Adipose tissue (tissue), 3 donors: ENCODE measurements around the gene NR2F2. TPM values are rescaled to one million over a fixed set of nuclear protein-coding genes. Genes with fewer than 3 reads are reported as not detected.

ENCODE experiments used
- H3K27ac ChIP-seq: one replicate; pipeline ENCODE4 v1.5.1; 2013; ENCODE audit warnings: low read depth, low read length
- WGBS, 3 donors: extraction: QIAGEN DNeasy Blood & Tissue Kit; methylation state at CpG; one replicate each; pipeline ENCODE4 v1.1.7; 2013; 5-methylcytosine and 5-hydroxymethylcytosine counted together
- polyA plus RNA-seq, 3 donors: library from polyadenylated mRNA; stranded (reverse); fragments of 200-250 nt; gene quantifications; one replicate each; pipeline ENCODE4 v1.2.3, GENCODE V29; 2013
- donor health status: healthy with polysubstance abuse.
- donor health status: Bipolar disorder and iron deficiency.
- donor health status: healthy.

NR2F2 gene
- polyA plus RNA-seq, 3 donors = 9.7 to 33.5 (median 31.4) TPM

DNA sequence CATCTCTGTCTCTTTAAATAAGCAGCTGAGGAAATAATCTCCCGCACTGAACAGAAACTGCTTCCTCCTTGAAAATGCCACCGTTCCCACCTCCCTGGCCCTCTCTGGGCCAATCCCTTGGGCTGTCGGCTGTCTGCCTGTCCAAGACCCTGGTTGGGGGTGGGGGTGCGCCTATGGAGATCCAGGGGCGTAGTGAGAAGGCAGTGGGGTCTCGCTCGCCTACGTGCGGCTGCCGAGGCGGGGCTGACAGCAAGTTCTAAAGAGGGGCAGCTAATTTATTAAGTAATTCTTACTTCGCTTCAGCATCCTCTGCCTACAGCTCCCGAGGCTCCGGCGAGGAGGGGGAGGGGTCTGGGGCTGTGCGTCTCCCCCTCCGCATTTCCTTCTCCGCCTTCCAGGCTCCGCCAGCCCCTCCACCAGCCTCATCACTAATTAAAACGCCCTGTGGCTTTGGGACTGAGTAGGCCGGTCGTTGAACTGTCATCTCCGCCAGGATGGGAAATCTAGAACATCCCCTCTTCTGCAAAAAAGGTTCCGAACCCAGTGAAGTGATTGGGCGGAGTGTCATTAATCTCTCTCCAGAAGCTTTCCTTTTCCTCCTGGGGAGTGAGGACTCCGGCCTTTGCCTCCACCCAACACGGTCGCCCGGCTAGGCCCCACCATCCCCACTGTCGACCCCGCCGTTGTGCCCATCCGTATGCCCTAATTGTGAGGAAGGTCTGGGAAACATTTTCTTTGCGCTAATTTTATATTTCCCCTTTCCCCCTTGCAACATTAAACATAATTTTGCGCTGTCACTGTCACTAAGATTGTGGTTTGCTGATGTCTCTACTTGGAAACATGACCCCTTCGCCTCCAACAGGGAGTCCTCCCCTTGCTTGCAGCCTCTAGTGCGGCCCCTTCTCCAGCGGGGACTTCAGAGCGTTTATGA, 16.9 kb downstream of the NR2F2 start:
- H3K27ac ChIP-seq = no peak overlapping the region
- 15 to 66% (median 18%) methylated on average over 36 to 39 of the region's 39 CpGs for WGBS, 3 donors

DNA sequence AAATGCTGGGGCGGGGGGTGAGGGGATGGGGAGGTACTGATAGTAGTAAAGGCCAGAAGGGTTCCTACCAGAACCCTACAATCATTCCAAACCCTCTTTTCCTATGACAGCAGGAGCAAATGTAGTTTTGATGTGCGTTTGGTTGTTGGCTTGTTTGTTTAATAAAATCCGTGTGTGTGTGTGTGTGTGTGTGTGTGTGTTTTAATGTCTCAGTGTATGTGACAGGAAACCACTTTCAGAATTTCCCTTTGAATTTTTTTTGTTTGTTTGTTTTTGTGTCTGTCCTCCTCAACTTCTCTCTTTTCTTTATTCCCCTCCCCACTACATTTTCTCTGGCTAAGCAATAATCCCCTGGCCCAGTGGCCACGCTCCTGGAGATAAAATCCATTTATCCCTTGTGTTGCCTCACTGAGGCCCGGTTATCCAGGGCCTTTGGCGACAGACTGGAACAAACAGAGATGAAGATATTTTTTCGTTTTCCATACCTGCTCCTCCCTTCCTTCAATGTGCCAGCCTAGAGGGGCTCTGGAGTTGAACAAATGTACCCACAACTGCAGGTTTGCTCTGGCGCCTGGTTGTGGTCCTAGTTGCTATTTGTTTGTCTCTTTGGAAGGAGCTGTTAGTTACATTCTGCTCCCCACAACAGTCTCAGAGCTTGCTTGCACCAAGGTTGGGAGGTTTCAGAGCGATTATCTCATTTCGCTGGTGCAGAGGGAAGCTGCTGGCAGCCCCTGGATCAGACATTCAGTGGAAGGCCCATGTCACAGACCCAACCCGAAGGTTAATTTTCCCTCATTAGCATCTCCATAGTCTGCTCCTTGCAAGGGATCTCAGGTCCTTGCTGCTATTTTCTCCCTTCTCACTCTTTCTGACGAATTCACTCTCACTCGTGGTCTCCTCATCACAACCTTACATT, 17.9 kb downstream of the NR2F2 start:
- WGBS, 3 donors = 35 to 73% (median 44%) methylated on average over 13 of the region's 13 CpGs
- H3K27ac ChIP-seq = no peak overlapping the region

DNA sequence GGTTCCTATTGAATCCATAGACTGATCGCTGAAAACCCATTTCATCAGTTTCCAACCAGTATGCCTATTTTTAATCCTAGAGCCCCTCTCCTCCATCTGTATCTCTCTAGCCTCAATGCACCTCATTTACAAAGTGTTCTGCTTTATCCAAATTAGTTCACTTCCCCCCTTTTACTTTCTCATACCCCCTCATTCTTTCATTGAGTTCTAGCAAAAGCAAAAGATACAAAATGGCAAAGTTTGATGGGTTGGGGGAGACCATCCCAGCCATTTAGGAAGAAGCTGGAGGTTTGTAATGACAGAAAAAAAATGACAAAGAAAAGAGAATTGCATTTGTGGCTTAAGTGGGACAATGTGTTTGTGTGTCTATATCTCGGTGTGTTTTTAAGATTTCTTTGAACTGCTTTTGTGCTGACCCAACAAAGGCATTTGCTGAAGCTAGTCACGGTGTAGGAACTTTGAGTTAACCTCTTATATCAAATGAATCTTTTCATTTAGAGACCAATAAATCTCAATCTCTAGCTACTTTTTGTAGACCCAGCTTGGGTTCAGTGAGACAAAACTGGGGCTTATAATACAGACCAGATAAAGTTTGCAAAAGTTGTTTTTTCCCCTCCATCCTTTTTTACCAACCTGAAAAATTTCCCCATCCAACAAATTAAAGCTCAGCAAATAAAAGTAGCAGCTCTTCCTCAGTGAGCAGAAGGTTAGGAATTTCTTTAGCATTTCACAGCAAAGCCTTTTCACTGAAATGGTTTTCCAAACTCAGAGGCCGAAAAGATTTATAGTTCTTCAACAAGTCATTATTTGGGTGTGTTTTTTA, 18.7 kb downstream of the NR2F2 start:
- WGBS, 3 donors = 32 to 81% (median 37%) methylated on average over 4 of the region's 4 CpGs
- H3K27ac ChIP-seq = no peak overlapping the region

DNA sequence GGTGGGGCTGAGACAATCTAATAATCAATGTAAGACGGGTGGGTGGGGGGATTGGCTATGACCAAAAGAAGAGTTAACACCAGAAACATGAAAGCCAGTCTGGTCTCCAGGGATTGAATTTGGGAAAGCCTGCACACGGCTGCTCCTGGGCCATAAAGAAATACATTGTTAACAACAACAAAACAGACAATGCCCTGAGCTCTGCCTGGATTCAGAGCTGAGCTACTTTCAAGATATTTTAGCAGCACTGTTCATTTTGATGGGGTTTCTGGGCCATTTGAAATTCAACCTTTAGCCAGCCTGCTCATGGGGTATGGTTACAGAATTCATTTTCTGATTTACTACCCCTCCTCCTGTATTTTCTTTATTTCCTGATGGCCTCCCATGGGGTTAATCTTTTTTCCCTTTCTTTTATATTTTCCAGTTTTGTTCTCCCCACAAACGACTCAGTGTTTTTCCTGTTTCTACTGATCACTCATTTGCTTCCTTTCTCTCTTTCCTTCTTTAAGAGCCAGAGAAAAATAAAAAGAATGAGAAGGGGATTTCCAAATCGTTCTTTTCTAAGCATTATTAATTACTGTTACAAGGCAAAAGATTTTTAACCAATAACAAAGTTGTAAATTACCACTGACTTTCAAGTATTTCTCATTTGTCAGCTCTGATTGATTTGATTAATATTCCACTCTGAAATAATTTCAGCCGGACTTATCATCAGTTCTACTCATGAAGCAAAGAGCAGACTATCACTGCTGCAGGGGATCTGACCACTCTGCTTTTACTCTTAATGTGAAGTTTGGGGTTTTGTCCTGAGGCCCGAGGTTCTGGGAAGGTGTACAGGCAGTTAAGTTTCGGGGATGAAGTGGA, 19.6 kb downstream of the NR2F2 start:
- 16 to 54% (median 22%) methylated on average over 7 of the region's 7 CpGs for WGBS, 3 donors
- H3K27ac ChIP-seq = peak overlapping the region; percentile 12

DNA sequence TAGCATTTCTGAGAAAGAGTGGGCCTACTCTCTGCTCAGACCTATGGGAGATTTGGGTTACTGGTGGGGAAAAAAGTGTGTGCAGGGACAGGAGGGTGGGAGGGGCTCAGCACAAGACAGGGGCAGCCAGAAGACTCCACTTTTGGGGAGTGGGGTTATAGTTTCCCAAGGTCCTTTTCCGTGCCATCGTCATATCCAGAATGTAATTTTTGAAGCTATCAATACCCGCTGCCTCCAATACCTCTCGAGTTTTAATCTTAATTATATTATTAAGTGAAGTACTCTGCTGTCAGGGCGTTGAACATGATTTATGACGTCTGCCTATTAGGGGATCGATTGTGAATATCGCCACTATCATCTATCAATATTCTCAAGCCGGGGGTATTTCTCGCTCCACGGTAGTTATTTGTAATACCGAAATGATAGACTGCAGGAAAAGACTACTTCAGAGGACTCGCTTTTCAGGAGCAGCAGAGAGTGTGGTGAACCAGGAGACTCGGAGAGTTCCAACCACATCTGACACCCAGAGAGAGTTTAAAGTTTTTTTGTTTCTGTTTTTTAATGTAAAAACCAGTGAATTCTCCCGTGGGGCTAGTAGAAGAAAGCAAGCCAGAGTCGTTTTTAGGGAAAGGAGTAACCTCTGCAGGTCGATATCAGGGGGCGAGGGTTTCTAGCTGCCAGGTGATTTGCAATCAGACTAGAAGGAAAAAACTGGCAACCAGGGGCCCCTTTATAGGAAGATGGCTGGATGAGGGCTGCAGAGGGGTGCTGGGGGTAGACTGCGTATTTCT, 20.6 kb downstream of the NR2F2 start:
- H3K27ac ChIP-seq = peak overlapping the region; percentile 12
- WGBS, 3 donors = 35 to 73% (median 46%) methylated on average over 19 of the region's 19 CpGs

DNA sequence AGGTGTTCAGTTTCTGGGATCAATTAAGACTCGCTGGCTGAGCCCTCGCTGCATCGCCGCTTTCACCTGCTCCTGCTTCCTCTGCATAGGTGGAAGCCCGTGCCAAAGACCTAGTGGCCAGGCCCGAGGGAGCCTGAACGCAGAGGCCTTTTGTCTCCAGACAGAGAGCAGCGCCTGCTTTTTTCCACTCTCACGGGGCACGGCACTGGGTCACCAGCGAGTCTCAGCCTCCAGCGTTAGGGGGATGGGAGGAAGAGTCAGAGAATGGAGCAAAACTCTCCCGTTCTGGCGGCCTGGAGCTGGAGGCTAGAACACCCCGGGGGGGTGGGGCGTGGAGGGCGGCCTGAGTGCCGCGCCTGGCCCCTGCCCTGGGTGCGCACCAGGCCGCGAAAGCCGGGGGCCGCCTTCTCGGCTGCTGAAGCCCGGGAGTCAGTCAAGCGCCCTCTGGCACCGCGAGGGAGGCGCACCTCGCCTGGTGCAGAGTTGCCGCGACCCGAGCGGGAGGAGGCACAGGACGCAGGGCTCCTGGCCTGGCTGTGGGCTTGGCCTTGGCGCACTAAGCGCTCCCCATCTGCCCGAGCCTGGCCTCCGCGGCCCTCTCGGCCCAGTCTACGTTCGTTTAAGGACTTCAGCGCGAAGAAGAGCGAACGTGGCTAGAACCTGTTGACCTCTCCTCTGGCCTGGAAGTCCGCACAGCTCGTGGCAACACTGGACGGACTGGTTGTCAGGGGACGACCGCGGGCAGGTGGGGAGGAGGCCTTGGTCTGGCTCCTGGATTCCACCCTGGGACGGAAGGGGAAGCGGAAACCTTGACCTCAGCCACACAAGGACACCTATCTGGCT, 21.5 kb downstream of the NR2F2 start:
- H3K27ac ChIP-seq = peak overlapping the region; percentile 77

DNA sequence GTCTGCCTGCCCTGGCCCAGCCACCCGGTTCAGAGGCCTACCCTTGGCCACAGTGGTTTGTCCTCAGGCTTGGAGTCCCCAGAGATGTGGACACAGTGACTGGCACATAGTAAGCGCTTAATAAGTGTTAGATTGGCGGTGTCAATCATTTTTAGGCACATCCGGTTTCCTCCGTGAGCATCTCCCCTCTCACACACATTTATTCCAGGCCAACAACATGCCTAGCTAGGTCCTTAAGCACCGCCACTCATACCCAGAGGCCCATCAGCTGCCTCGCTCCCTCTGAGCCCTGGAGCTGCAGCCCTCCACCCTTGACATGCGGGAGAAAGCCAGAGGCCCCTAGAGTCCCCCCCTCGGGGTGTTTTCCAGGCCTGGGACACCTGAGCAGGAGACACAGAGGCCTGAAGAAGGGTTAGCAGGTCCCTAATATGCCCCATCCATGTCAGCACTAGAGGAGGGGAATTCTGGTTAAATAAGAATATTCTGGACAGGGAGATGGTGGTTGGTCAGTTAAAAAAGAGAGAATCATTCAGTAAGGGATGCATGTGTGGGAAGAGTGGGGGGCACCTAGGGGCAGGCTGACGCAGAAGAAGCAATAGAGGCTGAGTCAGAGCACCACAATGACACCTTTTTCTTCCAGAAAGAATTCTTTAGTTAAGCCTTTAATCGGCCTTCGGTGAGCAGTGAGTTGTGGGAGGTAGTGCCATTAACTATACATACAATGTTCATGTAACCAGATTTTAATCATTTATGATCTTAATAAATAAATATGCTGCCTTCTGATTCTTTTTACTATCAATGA, 22.3 kb downstream of the NR2F2 start:
- peak overlapping the region; percentile 77 for H3K27ac ChIP-seq
- WGBS, 3 donors = 38 to 78% (median 44%) methylated on average over 12 of the region's 12 CpGs

More for the DNA sequence above, 21.5 kb downstream of the NR2F2 start:
- WGBS, 3 donors = 26 to 54% (median 34%) methylated on average over 56 of the region's 56 CpGs

DNA sequence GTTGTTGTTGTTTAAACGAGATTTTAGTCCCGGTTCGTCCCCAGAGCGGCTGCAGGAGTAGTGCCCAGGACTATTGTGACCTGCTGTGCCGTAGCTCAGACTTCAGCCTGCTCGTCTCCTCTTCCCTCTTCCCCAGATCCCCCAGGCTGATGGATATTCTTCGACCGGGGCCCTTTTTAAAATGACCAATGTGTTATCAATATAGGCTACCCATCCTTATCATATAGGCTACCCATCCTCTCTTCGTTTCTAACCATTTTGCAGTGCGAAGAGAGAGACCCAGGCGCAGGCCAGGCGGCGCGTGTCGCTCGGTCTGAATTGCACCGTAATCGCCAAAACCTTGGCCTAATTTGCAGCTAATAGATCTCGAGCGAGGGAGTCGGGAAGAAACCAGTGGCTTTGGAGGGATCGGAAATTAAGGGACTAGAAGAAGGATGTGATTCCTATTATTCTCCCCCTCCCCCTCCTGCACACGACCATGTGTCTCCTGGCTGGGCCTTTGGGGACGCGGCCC, 23.0 kb downstream of the NR2F2 start:
- peak overlapping the region; percentile 38 for H3K27ac ChIP-seq
- WGBS, 3 donors = 25 to 54% (median 29%) methylated on average over 25 of the region's 25 CpGs

DNA sequence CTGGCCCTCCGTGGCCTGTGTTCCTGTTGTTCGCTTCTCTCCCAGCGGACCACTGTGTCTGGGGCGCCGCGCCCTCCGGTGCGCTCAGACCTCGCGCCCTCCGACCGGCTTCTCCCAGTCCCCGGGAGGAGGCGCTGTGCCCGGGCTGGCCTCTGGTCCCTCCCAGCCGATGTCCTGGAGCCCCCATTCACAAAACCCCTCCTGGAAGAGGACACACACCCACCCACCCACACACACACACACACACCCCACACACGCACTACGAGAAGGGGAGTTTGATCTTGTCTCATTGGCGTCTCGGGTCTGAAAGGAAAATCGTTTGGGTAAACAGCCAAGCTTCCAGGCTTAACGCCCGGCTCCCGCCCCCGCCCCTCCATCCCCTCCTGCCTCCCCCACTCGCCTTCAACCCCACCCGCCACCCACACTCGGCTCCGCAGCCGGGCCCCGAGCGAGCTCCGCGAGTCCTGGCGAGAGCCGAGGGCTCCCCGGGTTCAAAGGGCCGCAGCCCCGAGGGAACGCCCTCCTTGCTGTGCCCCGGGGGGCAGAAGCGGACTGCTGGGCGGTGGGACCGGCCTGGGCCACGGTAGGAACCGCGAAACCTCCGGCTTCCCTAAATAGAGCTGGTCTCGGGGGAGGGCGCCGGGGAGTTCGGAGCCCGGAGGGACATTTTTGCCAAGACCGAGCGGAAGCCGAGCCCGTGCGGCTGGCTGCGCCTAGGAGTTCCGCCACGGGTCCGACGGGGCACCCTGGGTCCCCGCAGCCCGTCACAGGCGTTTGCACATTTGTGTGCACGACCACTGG, 23.6 kb downstream of the NR2F2 start:
- 2 to 6% (median 5%) methylated on average over 62 to 67 of the region's 67 CpGs for WGBS, 3 donors
- peak overlapping the region; percentile 79 for H3K27ac ChIP-seq

DNA sequence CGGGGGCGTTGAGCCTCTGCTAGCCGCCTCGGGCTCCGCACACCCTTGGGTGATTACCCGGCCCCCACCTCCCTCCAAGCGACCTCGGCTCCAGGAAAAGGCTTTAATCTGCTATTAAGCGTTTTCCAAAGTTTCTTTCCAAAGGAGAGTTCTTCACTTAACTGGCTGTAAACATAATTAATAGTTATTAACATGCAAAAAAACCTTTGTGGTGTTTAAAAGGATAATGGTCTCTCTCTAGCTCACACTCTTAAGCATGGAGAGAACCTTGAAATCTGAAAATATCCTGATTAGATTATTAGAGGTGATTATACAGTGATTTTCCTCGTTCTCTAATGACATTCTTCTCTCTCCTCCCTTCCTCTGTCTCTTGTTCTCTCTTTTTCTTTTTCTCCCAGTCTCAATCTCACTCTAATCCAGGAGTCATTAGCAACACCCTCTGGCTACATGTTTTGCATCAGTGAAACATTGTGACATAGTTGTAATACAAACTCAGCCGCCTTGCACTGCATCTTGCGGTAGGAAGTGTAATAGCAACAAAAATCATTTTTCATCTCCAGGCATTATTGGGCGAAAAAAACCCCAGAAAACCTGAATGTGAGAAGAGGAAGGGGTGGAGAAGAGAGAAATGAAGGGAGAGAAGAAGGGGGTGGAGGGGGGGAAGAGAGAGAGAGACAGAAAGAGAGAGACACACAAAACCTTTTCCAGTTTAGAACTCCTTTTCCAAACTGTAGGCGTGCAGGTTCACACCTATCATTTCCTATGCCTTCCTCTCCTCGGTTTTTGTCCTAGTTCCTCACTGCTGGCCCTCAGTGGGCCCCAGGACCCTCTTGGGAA, 24.4 kb downstream of the NR2F2 start:
- WGBS, 3 donors = 4 to 19% (median 6%) methylated on average over 15 of the region's 15 CpGs
- H3K27ac ChIP-seq = peak overlapping the region; percentile 79

DNA sequence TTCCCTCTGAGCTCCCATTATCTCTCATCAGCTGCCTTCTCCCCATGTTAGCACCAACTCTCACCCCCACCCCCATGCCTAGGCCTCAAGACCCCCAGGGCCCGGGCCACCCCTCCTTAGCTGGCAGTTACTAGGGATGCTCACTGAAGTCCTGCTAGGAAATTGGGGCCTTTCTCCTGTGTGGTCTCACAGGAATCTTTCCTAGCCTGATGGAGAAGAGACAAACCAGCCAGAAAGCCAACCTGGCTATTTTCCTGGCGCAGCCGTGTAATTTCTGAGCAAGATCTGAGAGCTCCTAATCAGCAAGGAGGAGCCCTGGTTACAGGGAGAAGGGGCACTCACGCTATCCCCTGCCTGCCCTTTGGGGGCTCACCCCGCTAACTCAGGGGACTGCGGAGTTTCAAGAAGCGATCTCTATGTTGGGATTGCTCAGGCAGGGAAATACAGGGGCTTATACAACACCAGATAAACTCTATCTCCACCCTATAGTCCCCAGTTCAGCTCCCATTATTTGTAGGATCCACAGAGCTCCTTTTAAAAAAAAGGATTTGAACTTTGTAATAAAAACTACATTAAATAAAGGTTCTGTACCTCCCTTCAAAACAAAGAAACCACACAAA, 25.2 kb downstream of the NR2F2 start:
- 44 to 54% (median 46%) methylated on average over 7 of the region's 7 CpGs for WGBS, 3 donors
- H3K27ac ChIP-seq = no peak overlapping the region

DNA sequence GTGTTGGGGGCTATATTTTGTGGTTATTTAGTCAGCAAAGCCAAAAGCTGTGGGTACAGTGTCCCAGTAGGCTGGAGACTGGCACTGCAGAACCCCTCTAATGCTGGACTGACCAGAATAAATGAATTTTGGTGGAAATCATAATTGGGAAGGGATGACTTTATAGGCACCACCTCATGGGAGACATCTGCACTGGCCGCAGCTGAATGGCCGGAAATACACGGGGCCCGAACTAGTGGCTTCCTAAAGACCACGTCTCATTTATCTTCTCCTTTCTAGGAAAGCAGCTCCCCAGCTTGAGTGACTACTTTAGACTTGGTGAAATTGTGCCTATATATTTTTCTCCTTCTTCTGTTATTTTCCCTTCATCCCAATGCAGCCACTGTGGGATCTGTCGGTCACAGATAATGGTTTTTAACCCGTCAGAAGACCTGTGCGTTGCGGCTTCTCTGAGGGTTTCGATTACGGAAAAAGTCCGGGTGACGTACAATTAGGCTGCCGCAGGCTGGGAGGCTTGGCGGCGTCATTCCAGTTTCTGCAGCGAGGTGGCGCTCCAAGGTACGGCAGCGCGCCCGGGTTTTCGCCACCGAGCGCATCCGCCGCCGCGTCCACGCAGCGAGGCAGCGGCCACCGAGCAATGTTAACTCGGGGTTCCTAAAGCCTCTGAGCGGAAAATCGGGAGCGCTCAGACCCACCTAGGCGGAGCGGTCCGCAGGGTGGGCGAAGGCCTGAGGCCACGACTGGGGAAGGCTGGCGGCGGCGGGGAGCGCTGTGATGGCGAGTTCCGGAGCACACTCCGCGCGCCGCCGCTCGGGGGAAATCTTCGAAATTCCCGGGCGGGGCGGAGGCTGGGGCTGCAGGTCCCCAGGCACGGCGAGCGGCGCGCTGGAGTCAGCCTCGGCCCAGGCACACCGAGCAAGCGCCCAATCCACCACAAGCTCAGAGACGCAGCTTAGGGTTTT, 26.3 kb downstream of the NR2F2 start:
- WGBS, 3 donors = 1% methylated on average over 64 to 67 of the region's 67 CpGs
- H3K27ac ChIP-seq = peak overlapping the region; percentile 41
